Urinary bladder (tissue), 4 donors: ENCODE results near the gene MST1R. TPM values are rescaled to one million over a fixed set of nuclear protein-coding genes. Genes with fewer than 3 reads are reported as not detected.

Experiments
- DNase-seq: peaks from one replicate; pipeline ENCODE4 v3.0.0-alpha.2; 2015; ENCODE audit errors: extremely low spot score
- H3K27ac ChIP-seq: one replicate; pipeline ENCODE4 v1.5.1; 2013; ENCODE audit warnings: low read depth, mild to moderate bottlenecking, moderate library complexity
- H3K36me3 ChIP-seq: one replicate; pipeline ENCODE4 v1.6.1; 2013; ENCODE audit warnings: mild to moderate bottlenecking, moderate library complexity; ENCODE audit not compliant: insufficient read depth
- H3K4me1 ChIP-seq: one replicate; pipeline ENCODE4 v1.6.1; 2013; ENCODE audit warnings: mild to moderate bottlenecking, moderate library complexity; ENCODE audit not compliant: insufficient read depth
- H3K4me3 ChIP-seq: one replicate; pipeline ENCODE4 v1.5.1; 2013; ENCODE audit warnings: low read depth, low read length
- WGBS: extraction: QIAGEN DNeasy Blood & Tissue Kit; methylation state at CpG from one replicate; pipeline ENCODE4 v1.1.7; 2013; 5-methylcytosine and 5-hydroxymethylcytosine counted together
- polyA plus RNA-seq: library from polyadenylated mRNA; stranded (reverse); fragments of 200-250 nt; gene quantifications from one replicate; pipeline ENCODE4 v1.2.3, GENCODE V29; 2013
- small RNA-seq: library from RNA; depleted of rRNA; stranded (forward); fragments of <200 nt; gene quantifications from one replicate; pipeline ENCODE3, GENCODE V24; 2014
- total RNA-seq: library from RNA; depleted of rRNA; stranded (reverse); fragments of >200 nt; gene quantifications from one replicate; pipeline ENCODE4 v1.2.3, GENCODE V29; 2014
- donor health status: healthy with polysubstance abuse.
- donor health status: healthy.

Gene MST1R
- total and polyA plus RNA-seq, 2 donors, result 1.7 to 6.8 TPM

GRCh38 chr3:49856181-49857005 is 47.3 kb downstream of the MST1R start, which contains the start of gene TRAIP:
Gene TRAIP (minus strand): TSS chr3:49856564. CDS start chr3:49856453, 111 bp downstream.
- no peaks in the 10 kb centered on the region for H3K36me3 ChIP-seq
- 2% methylated on average over 52 of the region's 52 CpGs for WGBS

GRCh38 chr3:49855662-49856061 is 48.0 kb downstream of the MST1R start:
- Histone ChIP-seq H3K4me3 (no peak overlapping the region), H3K27ac (no peak overlapping the region), H3K36me3 (no peaks in the 10 kb centered on the region), H3K4me1 (no peaks in the 10 kb centered on the region)
- 54% methylated on average over 5 of the region's 5 CpGs for WGBS
- DNase-seq, result no peak

More at GRCh38 chr3:49856181-49857005, 47.3 kb downstream of the MST1R start, which contains the start of gene TRAIP:
- DNase-seq, result peak; percentile 92
- H3K27ac ChIP-seq, result no peak within 1 kb of the TSS
- peak within 1 kb of the TSS; percentile 53 for H3K4me3 ChIP-seq
- H3K4me1 ChIP-seq, result no peaks in the 10 kb centered on the region

- Histone ChIP-seq H3K4me3 (no peak overlapping the region), H3K27ac (no peak overlapping the region), H3K4me1 (no peaks in the 10 kb centered on the region), H3K36me3 (no peaks in the 10 kb centered on the region)
- WGBS, result 80% methylated on average over 3 of the region's 3 CpGs
- DNase-seq, result no peak
Observed at GRCh38 chr3:49845694-49846093, 58.0 kb downstream of the MST1R start.

GRCh38 chr3:49844464-49845183 is 59.0 kb downstream of the MST1R start:
- no peak for DNase-seq
- Histone ChIP-seq H3K27ac (no peak overlapping the region), H3K4me1 (no peaks in the 10 kb centered on the region), H3K36me3 (no peaks in the 10 kb centered on the region), H3K4me3 (no peak overlapping the region)
- 84% methylated on average over 5 of the region's 5 CpGs for WGBS

- no peak overlapping the region for H3K4me3 ChIP-seq
- no peak overlapping the region for H3K27ac ChIP-seq
- DNase-seq, result no peak
- no peaks in the 10 kb centered on the region for H3K36me3 ChIP-seq
- 98% methylated on average over 3 of the region's 3 CpGs for WGBS
- H3K4me1 ChIP-seq, result no peaks in the 10 kb centered on the region
Observed at GRCh38 chr3:49842843-49843517, 60.7 kb downstream of the MST1R start.

- Histone ChIP-seq H3K27ac (no peak overlapping the region), H3K4me1 (no peaks in the 10 kb centered on the region), H3K36me3 (no peaks in the 10 kb centered on the region), H3K4me3 (no peak overlapping the region)
- 92% methylated on average over 7 of the region's 7 CpGs for WGBS
- no peak for DNase-seq
Observed at GRCh38 chr3:49841806-49842205, 61.9 kb downstream of the MST1R start.

GRCh38 chr3:49841126-49841696 is 62.5 kb downstream of the MST1R start:
- no peak for DNase-seq
- Histone ChIP-seq H3K27ac (no peak overlapping the region), H3K4me1 (no peaks in the 10 kb centered on the region), H3K36me3 (no peaks in the 10 kb centered on the region), H3K4me3 (no peak overlapping the region)

- Histone ChIP-seq H3K4me1 (no peaks in the 10 kb centered on the region), H3K36me3 (no peaks in the 10 kb centered on the region), H3K4me3 (no peak overlapping the region), H3K27ac (no peak overlapping the region)
- DNase-seq, result no peak
- 58% methylated on average over 2 of the region's 2 CpGs for WGBS
Observed at GRCh38 chr3:49840388-49840787, 63.3 kb downstream of the MST1R start.

- WGBS, result 33% methylated on average over 6 of the region's 6 CpGs
- DNase-seq, result peak; percentile 56
- no peak overlapping the region for H3K4me3 ChIP-seq
- H3K4me1 ChIP-seq, result no peaks in the 10 kb centered on the region
- H3K27ac ChIP-seq, result no peak overlapping the region
- H3K36me3 ChIP-seq, result no peaks in the 10 kb centered on the region
Observed at GRCh38 chr3:49839193-49839809, 64.4 kb downstream of the MST1R start.

Small RNA genes within 50 kb of the gene (small RNA-seq; reads per million reads assigned to genes)
- gene RN7SL217P, result not detected

Other genes with a start within 250 kb of the MST1R start
- 51.4 TPM for gene APEH, start 229.5 kb downstream of the MST1R start, total RNA-seq
- gene APEH, start 229.5 kb downstream of the MST1R start, polyA plus RNA-seq, result 73.4 TPM
- gene MST1, start 214.4 kb downstream of the MST1R start, total RNA-seq, result 5.5 TPM
- gene MST1, start 214.4 kb downstream of the MST1R start, polyA plus RNA-seq, result 11.2 TPM
- gene RNF123, start 214.3 kb downstream of the MST1R start, total RNA-seq, result 15.9 TPM
- gene RNF123, start 214.3 kb downstream of the MST1R start, polyA plus RNA-seq, result 29.3 TPM
- gene AMIGO3, start 184.2 kb downstream of the MST1R start, total RNA-seq, result not detected
- 1.1 TPM for gene AMIGO3, start 184.2 kb downstream of the MST1R start, polyA plus RNA-seq
- gene GMPPB, start 179.9 kb downstream of the MST1R start, total RNA-seq, result 11.3 TPM
- gene GMPPB, start 179.9 kb downstream of the MST1R start, polyA plus RNA-seq, result 17.9 TPM
- 31.6 TPM for gene IP6K1, start 117.3 kb downstream of the MST1R start, total RNA-seq
- 31.0 TPM for gene IP6K1, start 117.3 kb downstream of the MST1R start, polyA plus RNA-seq
- not detected for gene CDHR4, start 104.0 kb downstream of the MST1R start, total RNA-seq
- 0.10 TPM for gene CDHR4, start 104.0 kb downstream of the MST1R start, polyA plus RNA-seq
- 10.3 TPM for gene INKA1, start 100.6 kb downstream of the MST1R start, total RNA-seq
- 6.5 TPM for gene INKA1, start 100.6 kb downstream of the MST1R start, polyA plus RNA-seq
- gene UBA7, start 89.9 kb downstream of the MST1R start, total RNA-seq, result 39.6 TPM
- gene UBA7, start 89.9 kb downstream of the MST1R start, polyA plus RNA-seq, result 37.7 TPM
- 6.8 TPM for gene TRAIP, start 47.3 kb downstream of the MST1R start, total RNA-seq
- gene TRAIP, start 47.3 kb downstream of the MST1R start, polyA plus RNA-seq, result 2.6 TPM
- 0.37 TPM for gene CAMKV, start 34.0 kb downstream of the MST1R start, total RNA-seq
- not detected for gene CAMKV, start 34.0 kb downstream of the MST1R start, polyA plus RNA-seq
- gene MON1A, start 25.9 kb upstream of the MST1R start, total RNA-seq, result 5.1 TPM
- 13.1 TPM for gene MON1A, start 25.9 kb upstream of the MST1R start, polyA plus RNA-seq
- gene RBM6, start 36.3 kb upstream of the MST1R start, total RNA-seq, result 117 TPM
- 66.0 TPM for gene RBM6, start 36.3 kb upstream of the MST1R start, polyA plus RNA-seq
- gene RBM5, start 185.0 kb upstream of the MST1R start, total RNA-seq, result 325 TPM
- gene RBM5, start 185.0 kb upstream of the MST1R start, polyA plus RNA-seq, result 88.7 TPM